Measurements from ENCODE around the gene PRLH. TPM values are rescaled to one million over a fixed set of nuclear protein-coding genes. Genes with fewer than 3 reads are reported as not detected.
"Not testable (repeated sequence)": the region's sequence is repeated elsewhere in the genome, so short reads cannot be mapped to it uniquely, and the experiment has no call there.

The PRLH gene
- total RNA-seq, 8 experiments from 2014 or later = not detected

DNA sequence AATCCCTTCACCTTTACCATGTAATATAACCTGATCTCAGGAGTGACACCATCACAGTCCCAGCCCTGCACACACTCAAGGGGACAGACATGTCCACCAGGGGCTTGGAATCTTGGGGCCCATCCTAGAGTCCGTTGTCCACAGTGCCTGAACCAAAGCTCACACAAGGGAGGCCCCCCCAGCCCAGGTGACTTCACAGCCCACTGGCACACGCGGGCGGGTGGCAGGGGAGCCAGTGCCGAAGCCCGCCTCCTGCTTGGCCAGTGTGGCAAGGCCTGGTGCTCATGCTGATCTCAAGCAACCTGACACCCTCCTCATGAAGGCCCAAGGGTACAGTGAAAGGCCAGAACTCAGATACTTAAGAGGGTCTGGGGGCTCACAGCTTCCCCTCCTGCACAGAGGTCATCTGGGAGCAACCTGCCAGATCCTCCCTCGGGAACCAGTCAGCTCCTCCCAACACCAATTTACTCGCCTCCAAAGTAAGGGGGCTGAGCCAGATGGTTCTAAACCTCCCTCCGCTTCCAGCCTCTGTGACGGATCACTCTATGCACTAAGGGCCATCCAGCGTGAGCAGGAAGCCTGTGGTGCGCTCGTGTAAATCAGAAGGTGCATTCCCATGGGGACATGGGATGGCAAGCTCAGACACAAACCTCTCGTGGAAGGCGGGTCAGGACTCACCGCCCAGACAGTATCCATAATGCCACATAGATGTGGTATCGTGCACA lies 27.4 kb downstream of the PRLH start:
- peak in 5 of 8 experiments; percentile 56 to 97 (median 87) for ATAC-seq (replicated peaks in 6 of 8)
- no peak overlapping the region for H3K27ac ChIP-seq
- in situ Hi-C loops (cut with MboI; ENCODE audit: low pct_unique_long_range_greater_than_20kb in 2 of 9, low sequenced_read_pairs in 9 of 9, unreplicated experiment in 9 of 9) = loop anchor here in 2 of 9 experiments (25.0 kb wide), 1 partner anchor 144 kb away; no protein-coding TSS in a partner anchor
- H3K4me3 ChIP-seq = no peak overlapping the region
- H3K4me1 ChIP-seq (replicated peaks in 1 of 2) = peaks cover 20 to 23% of the 10 kb centered on the region in 2 donors
- WGBS, 10 experiments = 52 to 93% (median 67%) methylated on average over 3 to 9 of the region's 17 CpGs; no CpG with 5 or more reads in 5 of the 10 experiments

DNA sequence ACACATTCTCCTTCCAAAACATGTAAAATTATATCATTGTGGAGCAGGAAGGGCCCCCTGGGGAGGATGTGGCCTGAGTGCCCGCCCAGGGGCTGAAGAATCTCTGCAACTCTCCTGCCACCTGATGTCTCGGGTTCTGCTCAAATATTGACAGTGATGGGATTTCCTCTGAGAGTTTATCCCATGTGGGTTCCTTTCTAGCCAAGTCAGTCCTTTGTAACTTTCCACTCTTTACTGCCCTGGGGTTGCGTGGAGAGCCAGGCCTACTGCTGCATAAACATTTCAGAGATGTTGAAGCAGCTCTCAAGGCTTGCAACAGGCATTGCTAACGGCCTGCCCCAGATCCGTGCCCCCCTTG lies 28.1 kb downstream of the PRLH start:
- Histone ChIP-seq H3K27ac (no peak overlapping the region), H3K4me3 (no peak overlapping the region), H3K4me1 (replicated peaks in 1 of 2) (peaks cover 20 to 23% of the 10 kb centered on the region in 2 donors)
- in situ Hi-C loops (cut with MboI; ENCODE audit: low pct_unique_long_range_greater_than_20kb in 2 of 9, low sequenced_read_pairs in 9 of 9, unreplicated experiment in 9 of 9) = loop anchor here in 2 of 9 experiments (25.0 kb wide), 1 partner anchor 143 kb away; no protein-coding TSS in a partner anchor
- 67 to 92% (median 83%) methylated on average over 2 to 3 of the region's 5 CpGs; no CpG with 5 or more reads in 4 of the 10 experiments for WGBS, 10 experiments
- ATAC-seq (replicated peaks in 6 of 8) = peak in 1 of 8 experiments; percentile 42

DNA sequence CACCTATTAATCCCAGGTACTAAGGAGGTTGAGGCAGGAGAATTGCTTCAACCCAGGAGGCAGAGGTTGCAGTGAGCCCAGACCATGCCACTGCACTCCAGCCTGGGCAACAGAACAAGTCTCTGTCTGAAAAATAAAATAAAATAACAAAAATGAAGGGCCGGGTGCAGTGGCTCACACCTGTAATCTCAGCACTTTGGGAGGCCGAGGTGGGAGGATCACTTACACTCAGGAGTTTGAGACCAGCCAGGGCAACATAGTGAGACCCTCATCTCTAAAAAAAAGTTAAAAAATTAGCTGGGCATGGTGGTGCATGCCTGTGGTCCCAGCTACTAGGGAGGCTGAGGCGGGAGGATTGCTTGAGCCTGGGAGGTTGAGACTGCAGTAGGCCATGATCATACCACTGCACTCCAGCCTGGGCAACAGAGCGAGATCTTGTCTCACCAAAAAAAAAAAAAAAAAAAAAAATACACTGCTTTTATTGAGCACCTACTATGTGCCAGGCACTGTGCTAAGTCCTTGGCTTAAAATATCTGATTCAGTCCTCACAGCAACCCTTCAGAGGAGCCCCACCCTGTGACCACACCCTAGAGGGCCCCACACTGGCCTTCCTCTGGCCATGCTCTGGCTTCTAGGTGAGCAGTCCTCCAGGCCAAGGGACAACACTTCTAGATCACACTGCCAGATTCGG lies 29.6 kb downstream of the PRLH start:
- H3K4me3 ChIP-seq, H3K27ac ChIP-seq: not testable (repeated sequence)
- H3K4me1 ChIP-seq (replicated peaks in 1 of 2) = peaks cover 16 to 20% of the 10 kb centered on the region in 2 donors
- in situ Hi-C loops (cut with MboI; ENCODE audit: low pct_unique_long_range_greater_than_20kb in 2 of 9, low sequenced_read_pairs in 9 of 9, unreplicated experiment in 9 of 9) = loop anchor here in 2 of 9 experiments (25.0 kb wide), 1 partner anchor 141 kb away; no protein-coding TSS in a partner anchor
- 66 to 100% (median 100%) methylated on average over 1 to 4 of the region's 5 CpGs; no CpG with 5 or more reads in 3 of the 10 experiments for WGBS, 10 experiments
- peak in 1 of 8 experiments; percentile 45 for ATAC-seq (replicated peaks in 6 of 8)

DNA sequence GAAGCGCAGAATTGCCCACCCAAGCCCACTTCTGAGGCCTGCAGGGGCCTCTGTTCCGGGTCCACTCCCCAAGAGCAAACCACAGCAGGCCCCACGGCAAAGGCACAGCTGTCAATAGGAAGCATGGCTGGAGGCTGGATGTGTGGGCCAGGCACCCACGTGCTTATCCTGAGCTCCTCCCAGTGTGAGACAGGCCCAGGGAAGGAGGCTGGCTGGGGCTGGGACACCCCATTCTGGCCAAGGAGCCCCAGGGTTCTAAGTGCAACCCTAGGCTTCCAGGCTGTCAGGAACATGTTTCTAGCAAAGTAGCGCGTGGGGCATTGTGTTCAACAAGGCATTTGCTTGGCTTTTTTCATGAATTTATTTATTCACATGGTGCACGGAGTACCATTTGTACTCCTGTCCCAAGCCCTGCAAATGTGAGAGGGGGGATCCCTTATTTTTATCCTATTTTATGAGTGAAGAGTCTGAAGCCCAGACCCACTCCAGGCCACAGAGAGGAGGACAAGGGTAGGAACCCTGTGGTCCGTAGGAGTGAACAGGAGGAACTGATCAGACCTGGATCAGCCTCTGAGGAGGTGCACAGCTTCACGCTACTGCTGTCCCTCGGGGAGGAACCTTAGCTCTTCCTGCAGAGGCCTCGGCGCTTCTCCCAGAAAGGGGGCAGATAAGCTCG lies 30.3 kb downstream of the PRLH start:
- WGBS, 10 experiments = 60 to 100% (median 86%) methylated on average over 1 to 7 of the region's 13 CpGs; no CpG with 5 or more reads in 2 of the 10 experiments
- no peak overlapping the region for H3K4me3 ChIP-seq
- peaks cover 16 to 20% of the 10 kb centered on the region in 2 donors for H3K4me1 ChIP-seq (replicated peaks in 1 of 2)
- in situ Hi-C loops (cut with MboI; ENCODE audit: low pct_unique_long_range_greater_than_20kb in 2 of 9, low sequenced_read_pairs in 9 of 9, unreplicated experiment in 9 of 9) = loop anchor here in 2 of 9 experiments (25.0 kb wide), 1 partner anchor 141 kb away; no protein-coding TSS in a partner anchor
- no peak overlapping the region for H3K27ac ChIP-seq
- peak in 2 of 8 experiments; percentile 14 to 68 for ATAC-seq (replicated peaks in 6 of 8)

DNA sequence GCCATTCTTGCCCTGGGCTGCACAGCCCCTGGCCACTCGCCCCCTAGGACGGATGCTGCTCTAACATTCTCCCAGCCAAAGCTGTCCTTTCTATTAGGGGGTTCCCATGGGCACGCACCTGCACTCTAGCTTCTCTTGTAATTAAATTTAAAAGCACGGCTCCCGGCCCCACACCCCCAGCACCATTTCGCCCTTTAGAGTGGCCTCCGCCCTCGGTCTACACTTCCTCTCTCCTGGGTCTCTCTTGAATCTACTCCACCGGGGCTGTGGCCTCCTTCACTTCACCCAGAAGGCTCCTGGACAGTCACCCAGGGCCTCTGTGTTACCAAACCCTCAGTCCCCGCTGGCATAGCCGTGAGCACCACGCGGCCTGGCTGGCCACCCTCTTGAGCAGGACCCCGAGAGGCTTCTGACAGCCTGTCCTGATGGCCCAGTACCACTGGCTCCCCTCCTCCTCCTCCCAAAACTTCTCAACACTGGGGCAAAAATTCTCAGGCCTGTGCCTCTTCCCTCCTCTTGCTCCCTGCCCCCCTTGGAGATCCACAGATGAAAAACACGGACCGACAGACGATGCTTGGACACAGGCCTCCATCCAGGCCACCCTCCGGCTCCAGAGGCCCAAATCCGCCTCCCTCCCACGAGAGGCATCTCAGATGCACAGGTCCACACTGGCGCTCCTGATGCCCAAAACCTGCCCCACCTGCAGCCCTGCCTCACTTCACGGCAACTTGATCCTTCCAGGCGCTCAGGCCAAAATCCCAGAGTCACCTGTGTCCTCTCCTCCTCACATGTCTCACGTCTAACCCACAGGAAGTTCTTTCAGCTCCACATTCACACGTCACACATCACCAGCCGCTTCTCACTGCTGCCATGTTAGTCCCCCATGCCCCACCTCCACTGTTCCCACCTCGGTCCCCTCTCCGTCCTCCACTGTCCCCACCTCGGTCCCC lies 31.1 kb downstream of the PRLH start:
- H3K4me1 ChIP-seq (replicated peaks in 1 of 2) = peaks cover 16 to 20% of the 10 kb centered on the region in 2 donors
- WGBS, 10 experiments = 60 to 95% (median 85%) methylated on average over 1 to 4 of the region's 29 CpGs; no CpG with 5 or more reads in 6 of the 10 experiments
- H3K4me3 ChIP-seq = no peak overlapping the region
- in situ Hi-C loops (cut with MboI; ENCODE audit: low pct_unique_long_range_greater_than_20kb in 2 of 9, low sequenced_read_pairs in 9 of 9, unreplicated experiment in 9 of 9) = loop anchor here in 2 of 9 experiments (25.0 kb wide), 1 partner anchor 140 kb away; no protein-coding TSS in a partner anchor
- no peak for ATAC-seq (replicated peaks in 6 of 8)
- no peak overlapping the region for H3K27ac ChIP-seq

DNA sequence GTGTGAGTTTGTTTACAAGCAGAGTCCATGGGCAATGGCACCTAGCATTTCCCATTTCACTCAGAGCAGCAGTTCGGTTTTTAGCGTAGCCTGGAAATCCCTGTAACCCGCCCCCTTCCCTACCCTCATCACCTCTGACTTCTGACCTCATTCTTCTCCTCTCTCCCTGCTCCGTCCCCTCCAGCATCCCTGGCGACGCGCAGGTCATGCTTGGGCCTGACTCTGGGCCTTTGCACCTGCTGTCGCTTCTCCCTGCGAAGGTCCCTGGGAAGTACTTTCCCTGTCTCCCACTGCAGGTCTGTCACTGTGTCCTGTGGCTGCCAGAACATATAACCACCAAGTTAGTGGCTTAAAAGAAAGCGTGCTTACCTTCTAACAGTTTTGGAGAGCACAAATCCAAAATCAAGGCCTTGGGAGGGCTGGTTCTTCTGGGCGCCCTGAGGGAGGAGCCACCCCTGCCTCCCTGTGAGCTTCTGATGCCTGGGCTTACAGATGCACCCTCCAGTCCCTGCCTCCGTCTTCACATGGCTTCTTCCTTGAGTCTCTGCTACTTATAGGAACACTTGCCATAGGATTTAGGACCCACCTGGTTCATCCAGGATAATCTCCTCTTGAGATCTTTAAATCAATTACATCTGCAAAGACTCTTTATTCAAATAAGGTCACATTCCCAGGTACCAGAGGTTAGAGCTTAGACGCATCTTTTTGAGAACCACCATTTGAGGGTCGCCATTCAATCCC lies 32.3 kb downstream of the PRLH start:
- H3K4me3 ChIP-seq = no peak overlapping the region
- 57 to 100% (median 87%) methylated on average over 1 to 9 of the region's 14 CpGs; no CpG with 5 or more reads in 2 of the 10 experiments for WGBS, 10 experiments

DNA sequence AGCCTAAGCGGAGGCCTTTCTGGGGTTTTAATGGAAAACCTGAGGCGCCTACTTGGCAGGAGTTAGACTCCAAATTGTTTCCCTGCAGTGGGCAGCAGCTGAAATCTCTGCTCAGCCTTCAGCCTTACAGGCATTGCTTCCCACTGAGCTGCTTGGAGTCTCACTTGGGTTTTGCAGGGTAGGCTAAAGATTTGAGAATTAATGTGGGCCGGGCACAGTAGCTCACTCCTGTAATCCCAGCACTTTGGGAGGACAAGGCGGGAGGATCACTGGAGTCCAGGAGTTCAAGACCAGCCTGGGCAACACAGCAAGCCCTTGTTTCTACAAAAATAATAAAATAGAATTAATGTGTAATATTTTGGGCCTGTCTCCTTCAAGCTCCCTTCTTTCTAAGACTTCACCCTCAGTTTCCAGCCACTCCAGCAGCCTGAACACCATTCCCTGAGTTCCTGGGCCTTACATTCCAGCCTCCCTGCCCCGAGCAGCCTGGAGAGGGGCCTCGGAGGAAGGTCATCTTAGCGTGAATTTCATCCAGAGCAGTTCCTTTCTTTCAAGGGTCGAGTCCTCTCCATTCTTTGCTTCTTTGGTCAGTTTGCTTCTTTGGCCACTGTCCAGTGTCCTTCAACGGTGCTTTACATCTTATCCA lies 33.2 kb downstream of the PRLH start:
- in situ Hi-C loops (cut with MboI; ENCODE audit: low pct_unique_long_range_greater_than_20kb in 2 of 9, low sequenced_read_pairs in 9 of 9, unreplicated experiment in 9 of 9) = loop anchor here in 2 of 9 experiments (25.0 kb wide), 1 partner anchor 138 kb away; no protein-coding TSS in a partner anchor
- no peak for ATAC-seq (replicated peaks in 6 of 8)
- WGBS, 10 experiments = 62 to 100% (median 86%) methylated on average over 2 to 8 of the region's 9 CpGs; no CpG with 5 or more reads in 2 of the 10 experiments
- no peak overlapping the region for H3K4me3 ChIP-seq
- peaks cover 5 to 8% of the 10 kb centered on the region in 2 donors for H3K4me1 ChIP-seq (replicated peaks in 1 of 2)
- H3K27ac ChIP-seq = no peak overlapping the region

More for the DNA sequence above, 32.3 kb downstream of the PRLH start:
- H3K4me1 ChIP-seq (replicated peaks in 1 of 2) = peaks cover 14 to 16% of the 10 kb centered on the region in 2 donors
- no peak overlapping the region for H3K27ac ChIP-seq
- in situ Hi-C loops (cut with MboI; ENCODE audit: low pct_unique_long_range_greater_than_20kb in 2 of 9, low sequenced_read_pairs in 9 of 9, unreplicated experiment in 9 of 9) = loop anchor here in 2 of 9 experiments (25.0 kb wide), 1 partner anchor 139 kb away; no protein-coding TSS in a partner anchor
- ATAC-seq (replicated peaks in 6 of 8) = no peak

DNA sequence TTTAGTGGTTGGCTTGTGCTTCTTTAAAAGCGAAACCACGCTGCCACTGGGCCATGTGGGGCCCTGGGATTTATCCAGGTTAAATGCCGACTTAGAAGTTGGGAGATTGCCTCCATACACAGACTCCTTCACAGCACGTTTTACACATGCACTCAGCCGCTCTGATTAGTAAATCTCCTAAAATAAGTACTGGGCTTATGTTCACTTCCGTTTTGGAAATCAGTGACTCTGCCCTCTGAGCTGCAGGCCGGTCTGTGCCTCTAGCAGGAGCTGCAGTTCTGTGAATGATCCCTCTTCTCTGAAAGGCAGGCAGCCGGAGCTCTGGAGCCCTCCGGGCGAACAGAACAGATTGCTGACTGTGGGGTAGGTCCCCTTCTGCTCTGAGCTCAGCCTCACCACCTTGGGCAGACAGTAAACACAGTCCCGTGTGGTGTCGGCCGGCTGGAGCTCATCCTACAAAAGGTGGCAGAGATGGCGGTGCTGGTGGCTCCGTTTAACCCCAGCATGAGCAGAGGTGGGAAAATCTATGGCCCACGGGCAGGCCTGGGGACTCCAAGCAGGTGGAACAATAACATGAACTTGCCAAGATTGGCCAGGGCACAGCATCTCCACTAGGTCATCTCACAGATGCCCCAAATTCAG lies 34.0 kb downstream of the PRLH start:
- peak in 3 of 8 experiments; percentile 75 to 89 (median 86) for ATAC-seq (replicated peaks in 6 of 8)
- H3K27ac ChIP-seq = no peak overlapping the region
- H3K4me3 ChIP-seq = no peak overlapping the region
- peaks cover 0 to under 1% of the 10 kb centered on the region in 2 donors for H3K4me1 ChIP-seq (replicated peaks in 1 of 2)
- in situ Hi-C loops (cut with MboI; ENCODE audit: low pct_unique_long_range_greater_than_20kb in 2 of 9, low sequenced_read_pairs in 9 of 9, unreplicated experiment in 9 of 9) = no loop called here
- 17 to 100% (median 76%) methylated on average over 1 to 13 of the region's 16 CpGs; no CpG with 5 or more reads in 2 of the 10 experiments for WGBS, 10 experiments

DNA sequence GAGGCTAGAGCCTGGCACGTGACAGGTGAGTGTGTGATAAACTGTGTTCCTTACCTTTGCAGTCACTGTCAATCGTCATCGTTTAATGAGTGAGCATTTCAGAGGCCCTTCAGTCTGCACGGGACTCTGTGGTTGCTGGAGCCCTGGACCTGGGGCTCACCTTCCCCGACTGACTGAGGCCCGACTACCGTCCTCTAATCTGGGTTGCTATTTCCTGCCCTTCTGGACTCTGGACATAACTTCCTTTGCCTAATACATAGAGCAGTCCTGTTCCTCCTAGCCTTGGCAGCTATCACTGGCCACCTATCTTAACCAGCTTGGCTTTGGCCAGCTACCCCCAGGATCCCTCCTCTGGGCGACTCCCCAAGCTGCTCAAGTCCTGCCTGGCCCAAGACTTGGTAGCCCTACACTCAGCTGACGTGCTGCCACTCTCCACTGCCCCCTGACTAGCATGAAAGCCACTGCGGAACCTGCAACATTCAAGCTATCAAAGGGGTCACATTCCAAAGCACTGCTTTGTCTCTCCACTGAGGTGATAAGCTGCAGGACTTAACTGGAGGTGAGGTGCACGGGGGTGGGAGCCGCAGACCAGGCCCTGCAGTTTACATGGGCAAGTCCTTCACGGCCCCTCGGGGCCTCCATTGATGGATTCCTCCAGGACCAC lies 35.2 kb downstream of the PRLH start:
- ATAC-seq (replicated peaks in 6 of 8) = no peak
- WGBS, 10 experiments = 33 to 100% (median 86%) methylated on average over 1 to 7 of the region's 14 CpGs; no CpG with 5 or more reads in 3 of the 10 experiments
- in situ Hi-C loops (cut with MboI; ENCODE audit: low pct_unique_long_range_greater_than_20kb in 2 of 9, low sequenced_read_pairs in 9 of 9, unreplicated experiment in 9 of 9) = no loop called here

DNA sequence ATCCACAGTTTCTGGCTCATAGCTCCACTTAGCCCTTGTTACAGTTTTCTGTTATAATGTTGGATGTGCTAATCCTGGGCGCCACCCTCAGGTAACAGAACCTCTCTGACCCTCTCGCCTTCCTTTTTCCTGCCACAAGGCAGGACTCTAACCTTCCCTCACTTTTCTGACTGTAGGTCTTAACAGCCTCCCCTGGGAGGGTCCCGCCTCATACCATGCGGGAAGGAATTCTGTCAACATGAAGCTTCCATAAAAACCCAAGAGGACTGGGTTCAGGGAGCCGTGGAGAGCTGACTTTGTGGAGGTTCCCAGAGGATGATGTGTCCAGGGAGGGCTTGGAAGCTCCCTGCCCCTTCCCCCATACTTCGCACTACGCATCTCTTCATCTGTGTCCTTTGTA lies 36.0 kb downstream of the PRLH start:
- no peak for ATAC-seq (replicated peaks in 6 of 8)
- Histone ChIP-seq H3K4me1 (replicated peaks in 1 of 2) (no peaks in the 10 kb centered on the region), H3K27ac (no peak overlapping the region), H3K4me3 (no peak overlapping the region)
- WGBS, 10 experiments = 67 to 100% (median 87%) methylated on average over 1 to 5 of the region's 7 CpGs; no CpG with 5 or more reads in 2 of the 10 experiments
- in situ Hi-C loops (cut with MboI; ENCODE audit: low pct_unique_long_range_greater_than_20kb in 2 of 9, low sequenced_read_pairs in 9 of 9, unreplicated experiment in 9 of 9) = no loop called here

More for the DNA sequence above, 35.2 kb downstream of the PRLH start:
- Histone ChIP-seq H3K4me3 (no peak overlapping the region), H3K27ac (no peak overlapping the region), H3K4me1 (replicated peaks in 1 of 2) (no peaks in the 10 kb centered on the region)
